Endothelial cell of umbilical vein (primary cell): ENCODE data around the gene GRM8. TPM values are rescaled to one million over a fixed set of nuclear protein-coding genes. Genes with fewer than 3 reads are reported as not detected.

Experiments
- BruUV-seq: library from RNA; stranded (reverse); fragments of 400-500 nt; replicated peaks from 2 replicates; lab custom pipeline; 2021; lab: Mats Ljungman, UMichigan
- CTCF ChIA-PET: fragments of 300-600, 350-600 bp; sonication (Branson Sonifier 250); formaldehyde crosslinking; loops from one replicate; lab custom pipeline; 2021; ENCODE audit warnings: antibody characterized with exemption, inconsistent platforms; lab: Charles Lee
- POLR2A ChIA-PET: fragments of 300-600, 350-600 bp; sonication (Branson Sonifier 250); formaldehyde crosslinking; loops from one replicate; lab custom pipeline; 2021; ENCODE audit warnings: antibody characterized with exemption, inconsistent platforms; lab: Charles Lee
- DNase-seq: peaks from one replicate; pipeline ENCODE4 v3.0.0-alpha.2; 2011; ENCODE audit warnings: low read depth, low spot score
- FAIRE-seq: peaks from 2 replicates; lab custom pipeline; 2011; peaks lifted over from hg19 to GRCh38; lab: Jason Lieb, UNC
- H2AFZ ChIP-seq: 2 replicates; pipeline ENCODE4 v1.6.0; 2012; ENCODE audit warnings: low read depth, low read length, control low read depth, inconsistent platforms
- H3K27ac ChIP-seq: 2 replicates; pipeline ENCODE4 v1.5.1; 2011; ENCODE audit warnings: low read depth, mild to moderate bottlenecking, control low read depth, low read length, moderate library complexity; ENCODE audit not compliant: insufficient read depth
- H3K27me3 ChIP-seq, 2 experiments: 2 replicates each; pipeline versions ENCODE4 v1.6.0 to v1.6.1; 2011; ENCODE audit warnings: low read length in 2 of 2, mixed read lengths in 1 of 2; ENCODE audit not compliant: control insufficient read depth in 2 of 2, insufficient read depth in 2 of 2
- H3K36me3 ChIP-seq, 2 experiments: 2 replicates in 1 of 2; 3 replicates in 1 of 2; pipeline ENCODE4 v1.5.1; 2011; ENCODE audit warnings: low read length in 2 of 2, mild to moderate bottlenecking in 1 of 2, moderate library complexity in 1 of 2; ENCODE audit not compliant: control insufficient read depth in 2 of 2, insufficient read depth in 2 of 2; ENCODE audit errors: extremely low read depth in 1 of 2
- H3K4me1 ChIP-seq: 3 replicates; pipeline ENCODE4 v1.5.1; 2011; ENCODE audit warnings: mild to moderate bottlenecking, low read length; ENCODE audit not compliant: control insufficient read depth, insufficient read depth; ENCODE audit errors: extremely low read depth
- H3K4me2 ChIP-seq: 2 replicates; pipeline ENCODE4 v1.6.1; 2011; ENCODE audit warnings: low read length, control low read depth, mixed read lengths; ENCODE audit not compliant: insufficient read depth
- H3K4me3 ChIP-seq, 3 experiments: fragments of 200-600 bp in 1 of 3; sonication (generic), shearing (Covaris generic) in 1 of 3; replicated peaks in 1 of 3; 2 replicates each; pipeline ENCODE4 v1.5.1; 2011 to 2016; ENCODE audit warnings: control low read depth in 3 of 3, low read length in 3 of 3, mild to moderate bottlenecking in 2 of 3, inconsistent platforms in 1 of 3, low read depth in 1 of 3, moderate library complexity in 1 of 3; ENCODE audit not compliant: insufficient read depth in 1 of 3
- H3K79me2 ChIP-seq: 2 replicates; pipeline ENCODE4 v1.6.0; 2012; ENCODE audit warnings: low read length, inconsistent platforms; ENCODE audit not compliant: control insufficient read depth, insufficient read depth
- H3K9ac ChIP-seq: replicated peaks from 2 replicates; pipeline ENCODE3; 2011; ENCODE audit warnings: low read length, control low read depth; ENCODE audit not compliant: insufficient read depth; ENCODE audit errors: extremely low read depth
- H3K9me1 ChIP-seq: replicated peaks from 3 replicates; pipeline ENCODE4 v1.6.0; 2011; ENCODE audit warnings: mild to moderate bottlenecking, low read length; ENCODE audit not compliant: control insufficient read depth, insufficient read depth; ENCODE audit errors: extremely low read depth
- H3K9me3 ChIP-seq: replicated peaks from 2 replicates; pipeline ENCODE4 v1.5.1; 2012; ENCODE audit warnings: low read length, inconsistent platforms; ENCODE audit not compliant: control insufficient read depth, insufficient read depth
- H4K20me1 ChIP-seq: replicated peaks from 2 replicates; pipeline ENCODE3; 2011; ENCODE audit warnings: mild to moderate bottlenecking, low read length; ENCODE audit not compliant: control insufficient read depth, insufficient read depth; ENCODE audit errors: extremely low read depth
- EZH2 ChIP-seq: IDR thresholded peaks from 2 replicates; pipeline ENCODE4 v1.6.1; 2012; ENCODE audit warnings: borderline replicate concordance, low read depth, mild to moderate bottlenecking, moderate library complexity, low read length, inconsistent platforms; ENCODE audit not compliant: severe bottlenecking
- FOS ChIP-seq: IDR thresholded peaks from 2 replicates; pipeline ENCODE4 v1.6.1; 2011; ENCODE audit warnings: mild to moderate bottlenecking, low read length, moderate library complexity, borderline replicate concordance; ENCODE audit not compliant: insufficient read depth
- GATA2 ChIP-seq: IDR thresholded peaks from 2 replicates; pipeline ENCODE4 v1.7.0; 2011; ENCODE audit warnings: low read depth, mild to moderate bottlenecking, moderate library complexity, mixed read lengths, low read length; ENCODE audit not compliant: insufficient read length, insufficient read depth
- JUN ChIP-seq: IDR thresholded peaks from 2 replicates; pipeline ENCODE4 v1.6.1; 2011; ENCODE audit warnings: borderline replicate concordance, low read depth; ENCODE audit not compliant: insufficient read length, insufficient read depth
- MAX ChIP-seq: IDR thresholded peaks from 2 replicates; pipeline ENCODE4 v1.6.1; 2011; ENCODE audit not compliant: insufficient read depth, insufficient read length
- MYC ChIP-seq: IDR thresholded peaks from one replicate; pipeline ENCODE4 v1.6.1; 2011; ENCODE audit warnings: mild to moderate bottlenecking, low read depth, low read length
- POLR2A ChIP-seq: IDR thresholded peaks from 2 replicates; pipeline ENCODE4 v1.6.1; 2012; ENCODE audit warnings: low read depth, mild to moderate bottlenecking, control low read depth, low read length
- POLR2AphosphoS5 ChIP-seq: IDR thresholded peaks from 2 replicates; pipeline ENCODE4 v1.6.1; 2012; ENCODE audit warnings: low read depth, mild to moderate bottlenecking, control low read depth, low read length, moderate library complexity; ENCODE audit not compliant: insufficient read depth
- dilution Hi-C: fragments of 300-500 bp; cut with MboI; formaldehyde crosslinking; loops from one replicate; pipeline ENCODE4 v1.15.0; 2019; ENCODE audit warnings: low sequenced_read_pairs; ENCODE audit not compliant: extremely low pct_ligation_motif_present
- intact Hi-C: fragments of 100-400 bp; cut with micrococcal nuclease; formaldehyde crosslinking; loops from one replicate; pipeline ENCODE4 v1.10.0; 2022
- polyA plus RNA-seq, 4 experiments: library from polyadenylated mRNA; depleted of rRNA in 3 of 4; stranded (reverse) in 3 of 4; unstranded in 1 of 4; fragments of >200 nt; gene quantifications; 2 replicates each; pipeline versions ENCODE4 v1.2.1 to v1.2.3, GENCODE V29; 2011 to 2012; ENCODE audit warnings: missing spikeins in 1 of 4
- total RNA-seq: library from RNA; stranded (reverse); gene quantifications from 2 replicates; pipeline ENCODE4 v1.2.3, GENCODE V29; 2021
- TF ChIP-seq, protein P1 (sequence below), 2 donors: IDR thresholded peaks; 1 replicate in 1 of 2; 2 replicates in 1 of 2; pipeline ENCODE4 v1.5.1; 2011; ENCODE audit warnings: low read length in 2 of 2, mild to moderate bottlenecking in 2 of 2, moderate library complexity in 2 of 2, control low read depth in 1 of 2, inconsistent platforms in 1 of 2, low read depth in 1 of 2; ENCODE audit not compliant: insufficient read depth in 1 of 2; ENCODE audit errors: extremely low read depth in 1 of 2

Gene GRM8
- total and polyA plus RNA-seq, 2 donors (not counting 3 experiments of a cell fraction or from before 2014, with no cell fraction given) = not detected

GRCh38 chr7:127066974-127067373 is 185.8 kb downstream of the GRM8 start:
- H3K27me3 ChIP-seq = no peaks in the 10 kb centered on the region
- no peak overlapping the region for H2AFZ ChIP-seq
- H3K27ac ChIP-seq = no peak overlapping the region
- H3K4me3 ChIP-seq = no peak overlapping the region
- CTCF ChIA-PET = no interaction called here
- no peak for TF ChIP-seq GATA2
- no peak for TF ChIP-seq MAX
- no peak for TF ChIP-seq POLR2AphosphoS5
- FAIRE-seq (no peak), DNase-seq (no peak)
- no peaks in the 10 kb centered on the region for H3K36me3 ChIP-seq
- H3K9me3 ChIP-seq = peaks cover 4% of the 10 kb centered on the region
- BruUV-seq = no TSS peak
- intact Hi-C loops (no loop called here), dilution Hi-C loops (no loop called here)
- H3K79me2 ChIP-seq = no peaks in the 10 kb centered on the region
- H4K20me1 ChIP-seq = no peaks in the 10 kb centered on the region
- no peaks in the 10 kb centered on the region for H3K4me1 ChIP-seq
- POLR2A ChIA-PET = no interaction called here
- no peak overlapping the region for H3K4me2 ChIP-seq
- H3K9ac ChIP-seq = no peak overlapping the region
- no peaks in the 10 kb centered on the region for H3K9me1 ChIP-seq

DNA sequence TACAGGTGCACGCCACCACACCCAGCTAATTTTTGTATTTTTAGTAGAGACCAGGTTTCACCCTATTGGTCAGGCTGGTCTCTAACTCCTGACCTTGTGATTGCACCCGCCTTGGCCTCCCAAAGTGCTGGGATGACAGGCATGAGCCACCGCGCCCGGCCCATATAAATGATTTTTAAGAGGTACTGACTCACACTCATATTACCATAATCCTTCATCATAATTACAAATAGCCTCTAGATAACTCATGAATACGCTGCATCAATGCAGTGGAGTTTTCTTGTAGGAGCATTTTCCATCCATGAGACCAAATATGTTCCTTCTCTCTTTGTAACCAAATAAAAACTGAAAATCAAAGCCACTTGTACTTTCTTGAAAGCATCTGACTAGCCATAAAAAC is 193.3 kb downstream of the GRM8 start:
- no peak for TF ChIP-seq MYC
- TF ChIP-seq FOS = no peak
- TF ChIP-seq POLR2AphosphoS5 = no peak
- no peak for TF ChIP-seq POLR2A
- TF ChIP-seq, protein P1, sequence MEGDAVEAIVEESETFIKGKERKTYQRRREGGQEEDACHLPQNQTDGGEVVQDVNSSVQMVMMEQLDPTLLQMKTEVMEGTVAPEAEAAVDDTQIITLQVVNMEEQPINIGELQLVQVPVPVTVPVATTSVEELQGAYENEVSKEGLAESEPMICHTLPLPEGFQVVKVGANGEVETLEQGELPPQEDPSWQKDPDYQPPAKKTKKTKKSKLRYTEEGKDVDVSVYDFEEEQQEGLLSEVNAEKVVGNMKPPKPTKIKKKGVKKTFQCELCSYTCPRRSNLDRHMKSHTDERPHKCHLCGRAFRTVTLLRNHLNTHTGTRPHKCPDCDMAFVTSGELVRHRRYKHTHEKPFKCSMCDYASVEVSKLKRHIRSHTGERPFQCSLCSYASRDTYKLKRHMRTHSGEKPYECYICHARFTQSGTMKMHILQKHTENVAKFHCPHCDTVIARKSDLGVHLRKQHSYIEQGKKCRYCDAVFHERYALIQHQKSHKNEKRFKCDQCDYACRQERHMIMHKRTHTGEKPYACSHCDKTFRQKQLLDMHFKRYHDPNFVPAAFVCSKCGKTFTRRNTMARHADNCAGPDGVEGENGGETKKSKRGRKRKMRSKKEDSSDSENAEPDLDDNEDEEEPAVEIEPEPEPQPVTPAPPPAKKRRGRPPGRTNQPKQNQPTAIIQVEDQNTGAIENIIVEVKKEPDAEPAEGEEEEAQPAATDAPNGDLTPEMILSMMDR (IDR thresholded peaks at IDR 0.05; ENCODE audit: extremely low read depth in 1 of 2, insufficient read depth in 1 of 2, low read depth in 1 of 2, low read length in 2 of 2) = no peak
- no peak for TF ChIP-seq MAX
- TF ChIP-seq EZH2 = no peak
- no peak for TF ChIP-seq JUN
- no peak for TF ChIP-seq GATA2
- intact Hi-C loops (no loop called here), dilution Hi-C loops (no loop called here)
- no peaks in the 10 kb centered on the region for H3K27me3 ChIP-seq
- H4K20me1 ChIP-seq = no peaks in the 10 kb centered on the region
- BruUV-seq = no TSS peak
- CTCF ChIA-PET = no interaction called here
- POLR2A ChIA-PET = no interaction called here
- no peaks in the 10 kb centered on the region for H3K9me1 ChIP-seq
- FAIRE-seq = no peak
- no peaks in the 10 kb centered on the region for H3K36me3 ChIP-seq
- no peak overlapping the region for H2AFZ ChIP-seq
- no peaks in the 10 kb centered on the region for H3K9me3 ChIP-seq
- no peak overlapping the region for H3K4me2 ChIP-seq
- no peaks in the 10 kb centered on the region for H3K4me1 ChIP-seq
- H3K27ac ChIP-seq = no peak overlapping the region
- no peaks in the 10 kb centered on the region for H3K79me2 ChIP-seq
- H3K4me3 ChIP-seq = no peak overlapping the region
- no peak for DNase-seq
- no peak overlapping the region for H3K9ac ChIP-seq
